H1 (cell line): Measurements from ENCODE around the gene ITGB8. TPM values are rescaled to one million over a fixed set of nuclear protein-coding genes. Genes with fewer than 3 reads are reported as not detected.

Experiments
- CTCF ChIA-PET: fragments of 300-600 bp; sonication (Branson Sonifier 250); formaldehyde crosslinking; loops from one replicate; lab custom pipeline; 2021; ENCODE audit not compliant: partially characterized antibody; lab: Charles Lee
- POLR2A ChIA-PET: fragments of 300-600 bp; sonication (Branson Sonifier 250); formaldehyde crosslinking; loops from one replicate; lab custom pipeline; 2021; ENCODE audit warnings: inconsistent platforms; ENCODE audit not compliant: partially characterized antibody; lab: Charles Lee
- DNase-seq, 2 experiments: peaks; one replicate each; pipeline versions ENCODE4 v3.0.0 to v3.0.0-alpha.2; 2010 to 2022; ENCODE audit warnings: low spot score in 2 of 2, low read depth in 1 of 2, mixed read lengths in 1 of 2
- FAIRE-seq: peaks from 2 replicates; lab custom pipeline; 2011; peaks lifted over from hg19 to GRCh38; lab: Jason Lieb, UNC
- H2AFZ ChIP-seq: 2 replicates; pipeline ENCODE4 v1.8.1; 2012; ENCODE audit warnings: low read length, inconsistent platforms
- H2AK5ac ChIP-seq: 2 replicates; pipeline ENCODE4 v1.6.1; 2013; ENCODE audit warnings: low read depth, low read length
- H2BK120ac ChIP-seq: replicated peaks from 2 replicates; pipeline ENCODE3; 2013; ENCODE audit warnings: low read depth, low read length, inconsistent platforms
- H2BK12ac ChIP-seq: 2 replicates; pipeline ENCODE4 v1.6.1; 2013; ENCODE audit warnings: low read depth, low read length
- H2BK15ac ChIP-seq: 2 replicates; pipeline ENCODE4 v1.6.1; 2013; ENCODE audit warnings: low read length
- H2BK20ac ChIP-seq: 2 replicates; pipeline ENCODE4 v1.6.1; 2013; ENCODE audit warnings: low read length
- H2BK5ac ChIP-seq: 2 replicates; pipeline ENCODE4 v1.6.1; 2013; ENCODE audit warnings: low read depth, low read length
- H3K14ac ChIP-seq: 2 replicates; pipeline ENCODE4 v1.6.1; 2013; ENCODE audit warnings: inconsistent platforms; ENCODE audit not compliant: insufficient read length
- H3K18ac ChIP-seq: 2 replicates; pipeline ENCODE4 v1.6.1; 2013; ENCODE audit warnings: low read length; ENCODE audit errors: extremely low read depth
- H3K23ac ChIP-seq: 2 replicates; pipeline ENCODE4 v1.6.1; 2013; ENCODE audit warnings: inconsistent platforms; ENCODE audit not compliant: insufficient read length
- H3K23me2 ChIP-seq: 2 replicates; pipeline ENCODE4 v1.6.1; 2013; ENCODE audit warnings: low read depth, low read length
- H3K27ac ChIP-seq: 2 replicates; pipeline ENCODE4 v1.6.1; 2011; ENCODE audit warnings: low read depth, low read length, inconsistent platforms
- H3K27me3 ChIP-seq, 4 experiments: replicated peaks in 1 of 4; 1 replicate in 1 of 4; 2 replicates in 3 of 4; pipeline versions ENCODE4 v1.6.1 to v1.8.1; 2011 to 2013; ENCODE audit warnings: low read length in 3 of 4, mild to moderate bottlenecking in 3 of 4, inconsistent platforms in 2 of 4, mixed read lengths in 2 of 4, moderate library complexity in 1 of 4; ENCODE audit not compliant: control insufficient read depth in 3 of 4, insufficient read depth in 3 of 4; ENCODE audit errors: extremely low read depth in 1 of 4
- H3K36me3 ChIP-seq, 4 experiments: 2 replicates each; pipeline versions ENCODE4 v1.6.1 to v1.8.1; 2011 to 2013; ENCODE audit warnings: mild to moderate bottlenecking in 4 of 4, low read length in 3 of 4, moderate library complexity in 2 of 4, control low read depth in 1 of 4, inconsistent platforms in 1 of 4; ENCODE audit not compliant: insufficient read depth in 4 of 4, control insufficient read depth in 2 of 4
- H3K4ac ChIP-seq: replicated peaks from 2 replicates; pipeline ENCODE3; 2013; ENCODE audit warnings: low read length, low read depth, mixed read lengths, inconsistent platforms; ENCODE audit not compliant: insufficient read length
- H3K4me1 ChIP-seq, 4 experiments: replicated peaks in 1 of 4; 1 replicate in 1 of 4; 2 replicates in 3 of 4; pipeline versions ENCODE4 v1.6.1 to v1.8.1; 2011 to 2013; ENCODE audit warnings: low read length in 3 of 4, inconsistent platforms in 2 of 4, mixed read lengths in 1 of 4; ENCODE audit not compliant: insufficient read depth in 4 of 4, control insufficient read depth in 3 of 4
- H3K4me2 ChIP-seq, 2 experiments: 2 replicates each; pipeline versions ENCODE4 v1.6.1 to v1.8.1; 2011 to 2013; ENCODE audit warnings: low read depth in 2 of 2, low read length in 2 of 2, control low read depth in 1 of 2, inconsistent platforms in 1 of 2, mild to moderate bottlenecking in 1 of 2; ENCODE audit not compliant: insufficient read depth in 1 of 2
- H3K4me3 ChIP-seq, 4 experiments: fragments of 200-600, 300-600 bp in 1 of 4; sonication (generic), shearing (Covaris generic), sonication (Bioruptor Twin) in 1 of 4; 2 replicates each; pipeline versions ENCODE4 v1.5.1 to v1.8.1; 2011 to 2016; ENCODE audit warnings: low read length in 4 of 4, low read depth in 3 of 4, control low read depth in 2 of 4, inconsistent platforms in 2 of 4, mild to moderate bottlenecking in 2 of 4, mixed read lengths in 1 of 4, moderate library complexity in 1 of 4; ENCODE audit not compliant: insufficient read depth in 2 of 4; ENCODE audit errors: extremely low read depth in 1 of 4
- H3K56ac ChIP-seq: replicated peaks from 2 replicates; pipeline ENCODE3; 2013; ENCODE audit warnings: low read depth, mild to moderate bottlenecking, mixed read lengths, low read length, inconsistent platforms; ENCODE audit not compliant: insufficient read length
- H3K79me1 ChIP-seq: 2 replicates; pipeline ENCODE4 v1.6.1; 2013; ENCODE audit warnings: low read depth, low read length, control low read depth
- H3K79me2 ChIP-seq, 2 experiments: 2 replicates each; pipeline versions ENCODE4 v1.6.1 to v1.8.1; 2012 to 2013; ENCODE audit warnings: low read length in 2 of 2, mild to moderate bottlenecking in 2 of 2, inconsistent platforms in 1 of 2; ENCODE audit not compliant: insufficient read depth in 2 of 2, control insufficient read depth in 1 of 2
- H3K9ac ChIP-seq, 4 experiments: replicated peaks in 1 of 4; 1 replicate in 1 of 4; 2 replicates in 3 of 4; pipeline versions ENCODE4 v1.6.1 to v1.8.1; 2011 to 2013; ENCODE audit warnings: low read depth in 3 of 4, low read length in 3 of 4, control low read depth in 2 of 4, mild to moderate bottlenecking in 2 of 4, moderate library complexity in 2 of 4, inconsistent platforms in 1 of 4; ENCODE audit errors: extremely low read depth in 1 of 4
- H3K9me3 ChIP-seq, 2 experiments: 2 replicates each; pipeline versions ENCODE4 v1.6.1 to v1.8.1; 2012 to 2013; ENCODE audit warnings: mild to moderate bottlenecking in 2 of 2, moderate library complexity in 2 of 2, control low read depth in 1 of 2, inconsistent platforms in 1 of 2, low read depth in 1 of 2, low read length in 1 of 2, mixed read lengths in 1 of 2; ENCODE audit not compliant: insufficient read depth in 2 of 2
- H4K20me1 ChIP-seq, 2 experiments: replicated peaks in 1 of 2; 2 replicates each; pipeline versions ENCODE3 to v1.8.1; 2011 to 2013; ENCODE audit warnings: inconsistent platforms in 2 of 2, low read length in 2 of 2, mild to moderate bottlenecking in 1 of 2; ENCODE audit not compliant: insufficient read depth in 2 of 2, control insufficient read depth in 1 of 2
- H4K5ac ChIP-seq: 2 replicates; pipeline ENCODE4 v1.6.1; 2013; ENCODE audit warnings: low read length, low read depth, mixed read lengths, inconsistent platforms; ENCODE audit not compliant: insufficient read length
- H4K8ac ChIP-seq: 2 replicates; pipeline ENCODE4 v1.8.0; 2013; ENCODE audit warnings: mild to moderate bottlenecking, moderate library complexity, low read length, inconsistent platforms; ENCODE audit not compliant: insufficient read depth; ENCODE audit errors: extremely low read depth
- H4K91ac ChIP-seq: replicated peaks from 2 replicates; pipeline ENCODE3; 2013; ENCODE audit warnings: low read length, mixed read lengths, inconsistent platforms; ENCODE audit not compliant: insufficient read length
- CHD2 ChIP-seq: IDR thresholded peaks from 2 replicates; pipeline ENCODE4 v1.6.1; 2012; ENCODE audit warnings: low read length, improper control_type of control experiment
- EZH2 ChIP-seq: fragments of 200-600 bp; sonication (generic); IDR thresholded peaks from 2 replicates; pipeline ENCODE4 v1.7.1; 2012; ENCODE audit warnings: low read depth, mild to moderate bottlenecking, moderate library complexity, low read length, inconsistent platforms; ENCODE audit not compliant: severe bottlenecking
- JUND ChIP-seq: IDR thresholded peaks from 2 replicates; pipeline ENCODE4 v1.6.1; 2011; ENCODE audit warnings: mild to moderate bottlenecking, improper control_type of control experiment, low read length
- NANOG ChIP-seq: IDR thresholded peaks from 2 replicates; pipeline ENCODE4 v1.6.1; 2011; ENCODE audit warnings: low read length, low read depth, mild to moderate bottlenecking, inconsistent platforms; ENCODE audit not compliant: insufficient read depth, poor library complexity, severe bottlenecking
- POU5F1 ChIP-seq: IDR thresholded peaks from 2 replicates; pipeline ENCODE4 v1.6.1; 2011; ENCODE audit warnings: low read depth, mild to moderate bottlenecking, low read length, moderate library complexity
- WGBS, 2 experiments: shearing (Covaris generic) in 1 of 2; methylation state at CpG; one replicate each; pipeline versions ENCODE4 v1.1.6 to v1.1.7; 2013 to 2015; ENCODE audit warnings: low lambda C conversion rate in 2 of 2, mixed read lengths in 2 of 2, inconsistent platforms in 1 of 2, low coverage in 1 of 2, missing lambda C conversion rate in 1 of 2; ENCODE audit not compliant: insufficient replicate concordance in 2 of 2, insufficient coverage in 1 of 2, insufficient read length in 1 of 2; ENCODE audit errors: extremely low coverage in 1 of 2, missing lambda C conversion rate in 1 of 2; 5-methylcytosine and 5-hydroxymethylcytosine counted together
- polyA plus RNA-seq, 7 experiments: library from polyadenylated mRNA; depleted of rRNA in 3 of 7; stranded (reverse) in 5 of 7; unstranded in 2 of 7; fragments of >200 nt in 5 of 7; fragments of 200-250 nt in 2 of 7; gene quantifications; 1 replicate in 5 of 7; 2 replicates in 1 of 7; 4 replicates in 1 of 7; pipeline versions ENCODE4 v1.2.1 to v1.2.3, GENCODE V29; 2011 to 2013; ENCODE audit warnings: missing spikeins in 2 of 7, mixed read lengths in 2 of 7
- total RNA-seq: library from RNA; stranded (reverse); fragmentation: NEBNext Ultra II Directional; extraction: Animal tissue kit (Norgen Biotek cat#: 25700); gene quantifications from 2 replicates; pipeline ENCODE4 v1.2.1, GENCODE V29; 2021

Gene ITGB8
- total and polyA plus RNA-seq, 2 of the 8 experiments (the other 6 are each of a cell fraction or from before 2014, with no cell fraction given), result 1.2 to 3.6 TPM

GRCh38 chr7:20299647-20300312 lies 30.9 kb upstream of the ITGB8 start:
- CTCF ChIA-PET, result interaction anchor here (0.6 to 2.5 kb wide), 7 partner anchors 10 to 101 kb away, joined by 3 to 13 read pairs (median 4); partner anchors contain the start of gene ITGB8

More at GRCh38 chr7:20299647-20300312, 30.9 kb upstream of the ITGB8 start:
- H3K27ac ChIP-seq, result no peak overlapping the region
- no peak overlapping the region for H2AFZ ChIP-seq
- H3K4me1 ChIP-seq, result no peaks in the 10 kb centered on the region
- no peak overlapping the region for H2BK120ac ChIP-seq
- no peak overlapping the region for H3K14ac ChIP-seq
- no peak overlapping the region for H3K4ac ChIP-seq
- H3K56ac ChIP-seq, result no peak overlapping the region
- H3K23me2 ChIP-seq, result no peaks in the 10 kb centered on the region; the same call in 1 of the 2 replicates
- no peak overlapping the region for H3K4me2 ChIP-seq
- no peak overlapping the region for H2AK5ac ChIP-seq
- H3K9ac ChIP-seq, result no peak overlapping the region
- no peak for FAIRE-seq
- H4K91ac ChIP-seq, result no peak overlapping the region
- no peak overlapping the region for H2BK15ac ChIP-seq
- H4K8ac ChIP-seq, result no peak overlapping the region
- 86% methylated on average over 6 of the region's 6 CpGs; no CpG with 5 or more reads in 1 of the 2 experiments for WGBS, 2 experiments
- DNase-seq, result no peak
- H3K9me3 ChIP-seq, result no peaks in the 10 kb centered on the region
- H3K18ac ChIP-seq, result no peak overlapping the region
- H4K5ac ChIP-seq, result no peak overlapping the region
- no peak overlapping the region for H2BK20ac ChIP-seq
- no peak overlapping the region for H2BK5ac ChIP-seq
- no peak overlapping the region for H3K23ac ChIP-seq
- POLR2A ChIA-PET, result interaction anchor here (0.6 kb wide), 1 partner anchor 127 kb away, joined by 3 read pairs; no protein-coding TSS in a partner anchor
- H4K20me1 ChIP-seq, result no peaks in the 10 kb centered on the region
- TF ChIP-seq JUND, result no peak
- TF ChIP-seq NANOG, result no peak
- no peak for TF ChIP-seq EZH2
- TF ChIP-seq CHD2, result no peak
- TF ChIP-seq POU5F1, result no peak
- H3K79me1 ChIP-seq, result no peaks in the 10 kb centered on the region
- no peaks in the 10 kb centered on the region for H3K36me3 ChIP-seq
- no peak overlapping the region for H3K4me3 ChIP-seq
- no peak overlapping the region for H2BK12ac ChIP-seq
- H3K27me3 ChIP-seq, result no peaks in the 10 kb centered on the region
- H3K79me2 ChIP-seq, result no peaks in the 10 kb centered on the region
